Measurements from ENCODE around the gene AHNAK2.

Gene AHNAK2

DNA sequence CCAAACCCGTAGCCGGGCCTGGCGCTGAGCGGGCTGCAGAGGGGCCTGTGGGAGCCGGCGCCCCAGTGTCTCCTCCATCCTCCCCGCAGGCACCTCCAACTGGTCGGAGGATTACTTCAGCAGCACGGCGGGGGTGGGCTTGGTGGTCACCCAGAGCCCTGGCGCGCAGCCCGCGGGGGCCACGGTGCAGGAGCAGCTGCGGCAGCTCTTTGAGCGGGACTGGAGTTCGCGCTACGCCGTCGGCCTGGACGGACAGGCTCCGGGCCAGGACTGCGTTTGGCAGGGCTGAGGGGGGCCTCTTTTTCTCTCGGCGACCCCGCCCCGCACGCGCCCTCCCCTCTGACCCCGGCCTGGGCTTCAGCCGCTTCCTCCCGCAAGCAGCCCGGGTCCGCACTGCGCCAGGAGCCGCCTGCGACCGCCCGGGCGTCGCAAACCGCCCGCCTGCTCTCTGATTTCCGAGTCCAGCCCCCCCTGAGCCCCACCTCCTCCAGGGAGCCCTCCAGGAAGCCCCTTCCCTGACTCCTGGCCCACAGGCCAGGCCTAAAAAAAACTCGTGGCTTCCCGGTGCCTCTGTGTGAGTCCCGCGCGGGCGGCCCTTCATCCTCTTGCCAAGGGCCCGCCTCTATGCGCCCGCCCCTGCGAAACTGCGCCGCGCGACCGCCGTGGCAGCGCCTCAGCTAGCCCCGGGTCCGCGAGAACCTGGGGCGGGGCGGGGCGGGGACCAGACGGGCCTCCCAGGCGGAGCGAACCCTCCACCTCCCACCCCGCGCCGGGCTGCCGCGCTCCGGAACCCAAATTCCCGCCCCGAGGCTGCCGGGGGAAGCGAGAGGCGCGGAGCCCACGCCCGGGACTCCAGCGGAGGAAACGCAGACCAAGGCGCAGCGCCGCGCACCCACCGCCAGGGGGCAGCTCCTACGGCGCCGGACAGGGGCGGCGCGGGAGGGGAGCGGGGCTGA is 45.2 kb downstream of the AHNAK2 start:
- TF ChIP-seq, protein P1, sequence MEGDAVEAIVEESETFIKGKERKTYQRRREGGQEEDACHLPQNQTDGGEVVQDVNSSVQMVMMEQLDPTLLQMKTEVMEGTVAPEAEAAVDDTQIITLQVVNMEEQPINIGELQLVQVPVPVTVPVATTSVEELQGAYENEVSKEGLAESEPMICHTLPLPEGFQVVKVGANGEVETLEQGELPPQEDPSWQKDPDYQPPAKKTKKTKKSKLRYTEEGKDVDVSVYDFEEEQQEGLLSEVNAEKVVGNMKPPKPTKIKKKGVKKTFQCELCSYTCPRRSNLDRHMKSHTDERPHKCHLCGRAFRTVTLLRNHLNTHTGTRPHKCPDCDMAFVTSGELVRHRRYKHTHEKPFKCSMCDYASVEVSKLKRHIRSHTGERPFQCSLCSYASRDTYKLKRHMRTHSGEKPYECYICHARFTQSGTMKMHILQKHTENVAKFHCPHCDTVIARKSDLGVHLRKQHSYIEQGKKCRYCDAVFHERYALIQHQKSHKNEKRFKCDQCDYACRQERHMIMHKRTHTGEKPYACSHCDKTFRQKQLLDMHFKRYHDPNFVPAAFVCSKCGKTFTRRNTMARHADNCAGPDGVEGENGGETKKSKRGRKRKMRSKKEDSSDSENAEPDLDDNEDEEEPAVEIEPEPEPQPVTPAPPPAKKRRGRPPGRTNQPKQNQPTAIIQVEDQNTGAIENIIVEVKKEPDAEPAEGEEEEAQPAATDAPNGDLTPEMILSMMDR (IDR thresholded peaks at IDR 0.05): peak; percentile 70
- no peak for TF ChIP-seq ZFX (IDR thresholded peaks at IDR 0.05; ENCODE audit: borderline replicate concordance)
- H3K27ac ChIP-seq: peak overlapping the region; percentile 41

DNA sequence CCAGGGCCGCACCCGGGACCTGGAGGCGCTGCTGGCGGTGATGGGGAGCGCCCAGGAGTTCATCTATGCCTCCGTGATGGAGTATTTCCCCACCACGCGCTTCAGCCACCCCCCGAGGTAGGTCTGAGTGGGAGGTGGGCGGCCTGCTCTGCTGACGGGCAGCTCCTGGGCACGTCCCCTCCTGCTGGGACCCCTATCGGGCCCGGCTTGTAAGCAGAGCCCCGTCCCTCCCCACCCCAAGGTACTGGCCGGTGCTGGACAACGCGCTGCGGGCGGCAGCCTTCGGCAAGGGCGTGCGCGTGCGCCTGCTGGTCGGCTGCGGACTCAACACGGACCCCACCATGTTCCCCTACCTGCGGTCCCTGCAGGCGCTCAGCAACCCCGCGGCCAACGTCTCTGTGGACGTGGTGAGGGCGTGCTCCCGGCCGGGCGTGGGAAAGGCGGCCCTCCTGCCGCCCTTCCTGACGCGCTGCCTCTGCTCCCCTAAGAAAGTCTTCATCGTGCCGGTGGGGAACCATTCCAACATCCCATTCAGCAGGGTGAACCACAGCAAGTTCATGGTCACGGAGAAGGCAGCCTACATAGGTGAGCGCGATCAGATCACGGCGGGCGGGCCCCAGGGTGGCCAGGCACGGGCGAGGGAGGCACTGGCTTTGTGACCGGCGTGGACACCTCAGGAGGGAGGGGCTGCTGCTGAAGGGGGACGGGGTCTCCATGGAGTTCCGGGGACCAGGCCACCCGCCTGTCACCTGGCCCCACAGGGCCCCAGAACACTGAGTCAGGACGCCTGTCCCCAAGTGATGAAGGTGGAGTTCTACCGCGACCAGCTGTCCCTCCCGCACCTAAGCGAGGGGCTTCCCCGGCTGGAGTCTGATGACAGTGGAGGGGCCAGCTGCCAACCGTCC is 46.2 kb downstream of the AHNAK2 start:
- TF ChIP-seq, protein P1 (IDR thresholded peaks at IDR 0.05): no peak
- TF ChIP-seq ZFX (IDR thresholded peaks at IDR 0.05; ENCODE audit: borderline replicate concordance): no peak
- no peak overlapping the region for H3K27ac ChIP-seq

DNA sequence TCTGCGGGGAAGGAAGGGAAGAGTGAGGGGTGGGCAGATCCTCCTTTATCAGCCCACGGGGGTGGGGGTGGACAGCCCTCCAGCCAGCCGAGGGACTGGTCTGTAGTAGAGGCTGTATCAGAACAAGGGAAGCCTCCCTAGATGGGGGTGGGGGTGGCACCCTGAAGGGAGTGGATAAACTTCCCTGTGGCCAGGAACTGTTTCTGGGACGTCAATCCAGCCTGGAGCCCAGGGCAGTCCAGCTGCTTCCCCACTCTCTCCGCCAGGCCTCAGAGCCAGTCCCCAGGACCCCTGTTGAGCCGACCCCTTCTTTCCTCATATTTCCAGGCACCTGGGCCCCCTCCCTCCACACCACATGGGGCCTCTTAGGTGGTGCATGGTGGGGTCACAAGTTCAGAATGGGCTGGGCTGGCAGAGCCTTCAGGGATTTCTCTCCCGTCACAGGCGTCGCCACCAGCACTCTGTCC is 46.8 kb downstream of the AHNAK2 start:
- no peak for TF ChIP-seq ZFX (IDR thresholded peaks at IDR 0.05; ENCODE audit: borderline replicate concordance)
- TF ChIP-seq, protein P1 (IDR thresholded peaks at IDR 0.05): no peak
- no peak overlapping the region for H3K27ac ChIP-seq

DNA sequence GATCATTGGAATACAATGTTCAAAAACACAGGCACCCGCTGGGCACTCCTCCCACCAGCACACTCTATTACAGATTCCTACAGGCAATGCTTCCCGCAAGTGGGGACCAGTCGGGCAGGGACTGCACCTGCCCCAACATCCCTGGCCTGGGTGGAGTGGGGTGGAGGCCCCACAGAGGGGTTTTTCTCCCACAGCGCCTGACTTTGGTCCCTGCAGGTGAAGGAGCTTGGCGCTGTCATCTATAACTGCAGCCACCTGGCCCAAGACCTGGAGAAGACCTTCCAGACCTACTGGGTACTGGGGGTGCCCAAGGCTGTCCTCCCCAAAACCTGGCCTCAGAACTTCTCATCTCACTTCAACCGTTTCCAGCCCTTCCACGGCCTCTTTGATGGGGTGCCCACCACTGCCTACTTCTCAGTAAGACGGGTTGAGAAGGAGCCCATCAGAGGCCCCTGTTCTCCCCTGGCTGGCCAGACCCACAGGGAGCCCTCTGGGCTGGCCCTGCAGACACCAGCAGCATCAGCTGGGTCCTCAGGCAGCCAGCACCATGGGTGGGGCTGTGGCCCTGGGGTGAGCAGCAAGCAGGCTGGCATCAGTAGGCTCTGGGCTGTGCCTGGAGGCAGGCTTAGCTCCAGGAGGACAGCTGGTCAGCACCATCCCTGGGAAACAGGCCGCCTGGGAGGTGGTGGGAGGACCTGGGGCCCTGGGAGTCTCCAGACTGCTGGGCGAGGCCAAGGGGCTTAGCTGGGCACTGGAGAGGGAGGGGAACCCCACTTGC is 47.5 kb downstream of the AHNAK2 start:
- TF ChIP-seq, protein P1 (IDR thresholded peaks at IDR 0.05): no peak
- TF ChIP-seq ZFX (IDR thresholded peaks at IDR 0.05; ENCODE audit: borderline replicate concordance): no peak
- H3K27ac ChIP-seq: no peak overlapping the region

DNA sequence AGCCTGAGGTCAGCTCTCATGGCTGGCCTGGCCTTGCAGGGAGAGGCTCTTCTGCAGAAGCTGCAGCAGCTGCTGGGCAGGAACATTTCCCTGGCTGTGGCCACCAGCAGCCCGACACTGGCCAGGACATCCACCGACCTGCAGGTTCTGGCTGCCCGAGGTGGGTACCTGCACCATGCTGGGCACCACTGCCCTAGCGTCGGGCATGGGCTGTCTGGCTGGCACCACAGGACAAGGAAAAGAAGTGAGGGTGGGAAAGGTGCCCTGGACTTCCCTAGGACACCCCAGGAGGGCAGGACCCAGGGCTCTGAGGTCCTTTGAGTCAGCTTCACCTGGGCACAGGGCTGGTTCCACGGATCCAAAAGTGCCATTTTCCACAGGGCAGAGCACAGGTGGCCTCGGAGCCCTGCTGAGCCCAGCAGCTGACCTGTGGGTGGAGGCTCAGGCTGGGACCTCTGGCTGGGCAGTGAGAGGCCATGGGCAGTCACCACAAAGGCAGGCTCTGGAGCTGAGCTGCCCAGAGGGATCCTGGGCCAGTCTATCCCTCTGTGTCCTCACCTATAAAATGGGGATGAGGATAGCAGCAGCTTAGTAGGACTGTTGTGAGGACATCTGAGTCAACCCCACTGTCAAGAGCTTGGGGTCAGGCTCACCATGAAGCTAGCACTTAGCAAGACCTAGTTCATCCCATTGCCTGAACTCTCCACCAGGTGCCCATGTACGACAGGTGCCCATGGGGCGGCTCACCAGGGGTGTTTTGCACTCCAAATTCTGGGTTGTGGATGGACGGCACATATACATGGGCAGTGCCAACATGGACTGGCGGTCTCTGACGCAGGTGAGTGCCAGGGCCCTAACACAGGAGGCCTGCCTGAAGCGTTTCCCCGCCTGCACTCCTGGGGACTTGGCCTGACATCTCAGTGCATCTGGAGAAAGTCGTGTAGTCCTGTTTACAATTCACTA is 48.6 kb downstream of the AHNAK2 start:
- H3K27ac ChIP-seq: no peak overlapping the region
- TF ChIP-seq, protein P1 (IDR thresholded peaks at IDR 0.05): no peak
- no peak for TF ChIP-seq ZFX (IDR thresholded peaks at IDR 0.05; ENCODE audit: borderline replicate concordance)

Measured in 22Rv1 (cell line).